Neural progenitor cell (in vitro differentiated cells): ENCODE data around the gene CHAF1A. TPM values are rescaled to one million over a fixed set of nuclear protein-coding genes. Genes with fewer than 3 reads are reported as not detected.

Source experiments
- DNase-seq: peaks from one replicate; pipeline ENCODE4 v3.0.0-alpha.2; 2016; ENCODE audit warnings: low spot score
- H2AFZ ChIP-seq: fragments of 200-600 bp; sonication (generic); replicated peaks from 2 replicates; pipeline ENCODE4 v1.6.1; 2016; ENCODE audit warnings: antibody characterized with exemption
- H3F3A ChIP-seq: fragments of 200-600 bp; sonication (generic); 2 replicates; pipeline ENCODE4 v1.6.1; 2016; ENCODE audit warnings: antibody characterized with exemption, low read depth
- H3K27ac ChIP-seq: fragments of 200-600 bp; sonication (generic); 2 replicates; pipeline ENCODE4 v1.5.1; 2016; ENCODE audit warnings: mild to moderate bottlenecking
- H3K27me3 ChIP-seq: fragments of 200-600 bp; sonication (generic); 2 replicates; pipeline ENCODE4 v1.6.1; 2016; ENCODE audit warnings: mild to moderate bottlenecking, moderate library complexity
- H3K36me3 ChIP-seq: fragments of 200-600 bp; sonication (generic); 2 replicates; pipeline ENCODE4 v1.5.1; 2016
- H3K4me1 ChIP-seq: fragments of 200-600 bp; sonication (generic); 2 replicates; pipeline ENCODE4 v1.6.1; 2016; ENCODE audit warnings: mixed run types
- H3K4me2 ChIP-seq: fragments of 200-600 bp; sonication (generic); 2 replicates; pipeline ENCODE4 v1.6.1; 2016
- H3K4me3 ChIP-seq: fragments of 200-600 bp; sonication (generic); 2 replicates; pipeline ENCODE4 v1.5.1; 2016
- H3K79me2 ChIP-seq: fragments of 200-600 bp; sonication (generic); 2 replicates; pipeline ENCODE4 v1.6.1; 2016; ENCODE audit warnings: low read depth
- H3K9ac ChIP-seq: fragments of 200-600 bp; sonication (generic); 2 replicates; pipeline ENCODE4 v1.6.1; 2016
- H3K9me3 ChIP-seq: fragments of 200-600 bp; sonication (generic); 2 replicates; pipeline ENCODE4 v1.5.1; 2016; ENCODE audit warnings: low read depth
- H4K20me1 ChIP-seq: fragments of 200-600 bp; sonication (generic); 2 replicates; pipeline ENCODE4 v1.6.1; 2016; ENCODE audit warnings: low read depth
- H3K27ac Mint-ChIP-seq: 3 replicates; pipeline ENCODE4 v1.8.0; 2021; ENCODE audit warnings: mixed read lengths
- H3K27me3 Mint-ChIP-seq: 2 replicates; pipeline ENCODE4 v1.8.0; 2022; ENCODE audit warnings: low read depth, mild to moderate bottlenecking, inconsistent platforms, moderate library complexity, mixed read lengths; ENCODE audit not compliant: insufficient read depth
- H3K36me3 Mint-ChIP-seq: 3 replicates; pipeline ENCODE4 v1.8.0; 2021; ENCODE audit warnings: mixed read lengths
- H3K4me1 Mint-ChIP-seq: 3 replicates; pipeline ENCODE4 v1.8.0; 2021; ENCODE audit warnings: mixed read lengths
- H3K4me3 Mint-ChIP-seq: 3 replicates; pipeline ENCODE4 v1.8.0; 2021; ENCODE audit warnings: mild to moderate bottlenecking, moderate library complexity, mixed read lengths
- H3K9me3 Mint-ChIP-seq: 3 replicates; pipeline ENCODE4 v1.8.0; 2020; ENCODE audit warnings: mixed read lengths
- CTCF ChIP-seq: fragments of 200-600 bp; sonication (generic); IDR thresholded peaks from 2 replicates; pipeline ENCODE4 v1.5.1; 2017; ENCODE audit warnings: antibody characterized with exemption, mild to moderate bottlenecking
- EZH2 ChIP-seq: fragments of 200-600 bp; sonication (generic); IDR thresholded peaks from 2 replicates; pipeline ENCODE4 v1.6.1; 2017; ENCODE audit warnings: antibody characterized with exemption, mild to moderate bottlenecking, moderate library complexity
- EZH2phosphoT487 ChIP-seq: fragments of 200-600 bp; sonication (generic); IDR thresholded peaks from 2 replicates; pipeline ENCODE4 v1.6.1; 2017; ENCODE audit warnings: antibody characterized with exemption
- total RNA-seq: library from RNA; depleted of rRNA; stranded (reverse); fragments of >200 nt; gene quantifications from 2 replicates; pipeline ENCODE4 v1.2.3, GENCODE V29; 2015; ENCODE audit warnings: low replicate concordance

Gene CHAF1A
- total RNA-seq, 1 donor from 2014 or later: 37.5 TPM

DNA sequence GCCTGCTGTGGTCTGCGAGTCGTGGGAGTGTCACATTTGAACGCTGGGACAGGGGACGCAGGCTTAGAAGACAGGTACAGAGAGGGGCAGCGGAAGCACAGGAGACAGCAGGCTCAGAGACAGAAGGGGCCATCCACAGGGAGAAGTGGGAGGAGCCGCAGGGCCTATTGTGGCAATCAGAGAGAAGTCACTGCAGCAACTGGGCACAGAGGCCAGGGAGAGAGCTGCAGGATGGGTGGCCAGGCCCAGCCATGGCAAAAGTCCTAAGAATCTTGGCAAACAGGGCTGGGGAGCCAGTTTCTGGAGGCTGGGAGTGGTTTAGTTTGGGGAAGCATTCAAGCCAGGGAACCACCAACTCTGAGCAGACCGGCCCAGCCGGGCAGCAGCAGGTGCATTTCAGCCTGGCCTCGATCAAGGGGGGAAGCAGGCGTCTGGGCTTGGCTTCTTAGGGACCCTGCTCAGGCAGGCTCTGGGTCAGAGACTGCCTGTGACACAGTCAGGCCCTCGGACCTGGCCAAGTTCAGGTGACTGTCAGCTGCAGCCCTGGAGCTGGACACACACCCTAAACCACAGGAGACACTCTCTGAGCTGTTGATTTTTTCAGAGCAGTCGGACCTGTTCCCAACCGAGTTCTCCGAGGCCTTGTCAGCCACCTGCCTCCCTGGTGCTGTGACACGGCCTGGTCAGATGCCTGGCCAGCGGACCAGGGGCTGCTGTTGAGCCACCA, 13.9 kb upstream of the CHAF1A start:
- Histone ChIP-seq H3K27me3 (no peaks in the 10 kb centered on the region), H4K20me1 (peaks cover 21% of the 10 kb centered on the region), H2AFZ (no peak overlapping the region), H3K9me3 (no peaks in the 10 kb centered on the region), H3K79me2 (peaks cover 90% of the 10 kb centered on the region), H3K4me1 (peaks cover 54% of the 10 kb centered on the region), H3K9ac (peak overlapping the region; percentile 50), H3K27ac (peak overlapping the region; percentile 96), H3F3A (peaks cover 48% of the 10 kb centered on the region), H3K36me3 (no peaks in the 10 kb centered on the region), H3K4me2 (peak overlapping the region; percentile 75), H3K4me3 (no peak overlapping the region)
- peaks cover under 1% of the 10 kb centered on the region for H3K36me3 Mint-ChIP-seq
- peaks cover 63% of the 10 kb centered on the region for H3K4me1 Mint-ChIP-seq
- no peaks in the 10 kb centered on the region for H3K9me3 Mint-ChIP-seq
- H3K27ac Mint-ChIP-seq: peak overlapping the region; percentile 90
- DNase-seq: peak; percentile 58
- TF ChIP-seq EZH2 (no peak), EZH2phosphoT487 (no peak), CTCF (no peak)
- H3K4me3 Mint-ChIP-seq: peak overlapping the region; percentile 66
- peaks cover 7% of the 10 kb centered on the region for H3K27me3 Mint-ChIP-seq

DNA sequence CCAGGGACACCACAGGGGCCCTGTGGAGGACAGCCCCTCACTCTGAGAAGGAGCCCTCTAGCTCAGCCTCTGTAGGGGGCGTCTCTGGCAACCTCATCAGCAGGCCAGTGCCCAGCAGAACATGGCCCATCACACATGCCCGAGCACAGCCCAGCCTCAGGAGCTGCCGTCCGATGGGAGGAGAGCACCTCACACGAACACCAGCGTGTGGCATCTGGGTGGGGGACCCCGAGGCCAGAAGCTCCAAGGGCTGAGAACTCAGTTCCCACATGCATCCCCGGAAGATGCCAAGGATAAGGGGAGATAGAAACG, 13.4 kb upstream of the CHAF1A start:
- H3K36me3 Mint-ChIP-seq: no peaks in the 10 kb centered on the region
- peak overlapping the region; percentile 75 for H3K4me2 ChIP-seq
- no peaks in the 10 kb centered on the region for H3K9me3 ChIP-seq
- H3K4me1 Mint-ChIP-seq: peaks cover 66% of the 10 kb centered on the region
- no peak for TF ChIP-seq CTCF
- no peak for TF ChIP-seq EZH2
- no peak for TF ChIP-seq EZH2phosphoT487
- no peak for DNase-seq
- no peaks in the 10 kb centered on the region for H3K27me3 ChIP-seq
- H3K4me1 ChIP-seq: peaks cover 59% of the 10 kb centered on the region
- peaks cover 88% of the 10 kb centered on the region for H3K79me2 ChIP-seq
- H2AFZ ChIP-seq: no peak overlapping the region
- peaks cover 21% of the 10 kb centered on the region for H4K20me1 ChIP-seq
- peaks cover 8% of the 10 kb centered on the region for H3K27me3 Mint-ChIP-seq
- no peaks in the 10 kb centered on the region for H3K9me3 Mint-ChIP-seq
- H3K9ac ChIP-seq: peak overlapping the region; percentile 50
- peak overlapping the region; percentile 61 for H3K4me3 Mint-ChIP-seq
- H3K27ac Mint-ChIP-seq: peak overlapping the region; percentile 90
- peak overlapping the region; percentile 96 for H3K27ac ChIP-seq
- H3K36me3 ChIP-seq: no peaks in the 10 kb centered on the region
- H3F3A ChIP-seq: peaks cover 53% of the 10 kb centered on the region
- H3K4me3 ChIP-seq: no peak overlapping the region

DNA sequence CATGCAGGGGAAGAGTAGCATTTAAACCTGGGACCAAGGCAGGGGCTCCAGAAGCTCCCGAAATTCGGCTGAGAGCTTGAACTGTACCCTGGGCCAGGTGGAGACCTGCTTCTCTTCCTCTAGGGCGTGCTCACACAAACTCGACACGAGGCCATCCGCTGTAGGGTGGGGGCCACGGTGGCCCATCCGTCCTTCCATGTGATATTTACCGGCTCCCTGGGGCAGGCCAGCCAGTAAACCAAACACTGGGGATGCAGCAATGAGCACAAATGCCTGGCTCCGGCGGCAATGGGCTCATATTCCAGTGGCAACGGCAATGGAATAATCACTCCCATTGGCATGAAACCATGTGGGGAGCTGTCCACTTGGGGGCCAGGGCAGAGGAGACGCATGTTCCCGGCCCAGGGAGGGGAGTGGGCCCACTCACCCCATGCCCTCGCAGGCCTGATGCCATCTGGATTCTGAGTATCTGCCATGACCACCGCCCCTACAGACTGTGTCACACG, 12.9 kb upstream of the CHAF1A start:
- no peak overlapping the region for H3K4me3 ChIP-seq
- H4K20me1 ChIP-seq: peaks cover 25% of the 10 kb centered on the region
- peak overlapping the region; percentile 81 for H3K27ac Mint-ChIP-seq
- no peaks in the 10 kb centered on the region for H3K27me3 ChIP-seq
- H3K4me2 ChIP-seq: peak overlapping the region; percentile 75
- peaks cover 72% of the 10 kb centered on the region for H3K4me1 Mint-ChIP-seq
- TF ChIP-seq EZH2: no peak
- TF ChIP-seq CTCF: no peak
- TF ChIP-seq EZH2phosphoT487: no peak
- H3K4me3 Mint-ChIP-seq: peak overlapping the region; percentile 79
- peaks cover 58% of the 10 kb centered on the region for H3F3A ChIP-seq
- peaks cover 90% of the 10 kb centered on the region for H3K79me2 ChIP-seq
- H3K9ac ChIP-seq: no peak overlapping the region
- H3K36me3 Mint-ChIP-seq: no peaks in the 10 kb centered on the region
- no peak overlapping the region for H2AFZ ChIP-seq
- H3K9me3 Mint-ChIP-seq: no peaks in the 10 kb centered on the region
- H3K9me3 ChIP-seq: no peaks in the 10 kb centered on the region
- H3K36me3 ChIP-seq: no peaks in the 10 kb centered on the region
- H3K4me1 ChIP-seq: peaks cover 64% of the 10 kb centered on the region
- H3K27me3 Mint-ChIP-seq: peaks cover 12% of the 10 kb centered on the region
- DNase-seq: no peak
- peak overlapping the region; percentile 96 for H3K27ac ChIP-seq
